Thoracic aorta (tissue), 2 donors: ENCODE measurements around the gene USP38. TPM values are rescaled to one million over a fixed set of nuclear protein-coding genes. Genes with fewer than 3 reads are reported as not detected.
"Not testable (repeated sequence)": the region's sequence is repeated elsewhere in the genome, so short reads cannot be mapped to it uniquely, and the experiment has no call there.

Experiments
- ATAC-seq: fragments of 150-250 bp; one replicate; pipeline ENCODE4 v1.8.0; 2017; ENCODE audit warnings: low read depth; ENCODE audit not compliant: insufficient number of reproducible peaks, low FRiP score
- DNase-seq: peaks from one replicate; pipeline ENCODE4 v3.0.0-alpha.2; 2020; ENCODE audit warnings: low spot score
- H3K27ac ChIP-seq, 2 donors: fragments of 200-600 bp; sonication (generic); 1 replicate in 1 of 2; 2 replicates in 1 of 2; pipeline ENCODE4 v1.5.1; 2016; ENCODE audit warnings: mild to moderate bottlenecking in 2 of 2, moderate library complexity in 2 of 2
- H3K27me3 ChIP-seq: fragments of 200-600 bp; sonication (generic); replicated peaks from 2 replicates; pipeline ENCODE4 v1.6.0; 2016; ENCODE audit warnings: mild to moderate bottlenecking; ENCODE audit not compliant: insufficient read depth
- H3K36me3 ChIP-seq: fragments of 200-600 bp; sonication (generic); one replicate; pipeline ENCODE4 v1.5.1; 2016
- H3K4me1 ChIP-seq, 2 donors: fragments of 200-600 bp; sonication (generic); 1 replicate in 1 of 2; 2 replicates in 1 of 2; pipeline versions ENCODE4 v1.5.1 to v1.6.0; 2016; ENCODE audit warnings: low read depth in 2 of 2, mild to moderate bottlenecking in 1 of 2; ENCODE audit not compliant: control insufficient read depth in 1 of 2
- H3K4me3 ChIP-seq: fragments of 200-600 bp; sonication (generic); 2 replicates; pipeline ENCODE4 v1.5.1; 2016; ENCODE audit warnings: mild to moderate bottlenecking
- H3K9me3 ChIP-seq: fragments of 200-600 bp; sonication (generic); 2 replicates; pipeline ENCODE4 v1.5.1; 2016
- CTCF ChIP-seq: fragments of 200-600 bp; sonication (generic); IDR thresholded peaks from one replicate; pipeline ENCODE4 v1.5.1; 2019; ENCODE audit warnings: antibody characterized with exemption
- total RNA-seq, 2 donors: library from RNA; depleted of rRNA; stranded (reverse); fragments of >200 nt; gene quantifications; one replicate each; pipeline versions ENCODE4 v1.1.0 to v1.2.3, GENCODE V29; 2016

The USP38 gene
- total RNA-seq, 2 donors from 2014 or later, result 20.7 to 22.9 TPM

GRCh38 chr4:143156853-143157252, 27.9 kb upstream of the USP38 start:
- Histone ChIP-seq H3K4me3 (no peak overlapping the region), H3K9me3 (peaks cover 37% of the 10 kb centered on the region), H3K27me3 (no peaks in the 10 kb centered on the region), H3K4me1 (no peaks in the 10 kb centered on the region), H3K36me3 (no peaks in the 10 kb centered on the region), H3K27ac (no peak overlapping the region)
- TF ChIP-seq CTCF, result no peak
- ATAC-seq (no peak), DNase-seq (no peak)

- H3K4me3 ChIP-seq, result no peak overlapping the region
- no peaks in the 10 kb centered on the region for H3K27me3 ChIP-seq
- H3K9me3 ChIP-seq, result no peaks in the 10 kb centered on the region
- no peaks in the 10 kb centered on the region for H3K36me3 ChIP-seq
- H3K4me1 ChIP-seq, result no peaks in the 10 kb centered on the region
- DNase-seq (no peak), ATAC-seq (no peak)
- no peak for TF ChIP-seq CTCF
- no peak overlapping the region for H3K27ac ChIP-seq
Observed at GRCh38 chr4:143163614-143164013, 21.1 kb upstream of the USP38 start.

GRCh38 chr4:143166722-143167121, 18.0 kb upstream of the USP38 start:
- not testable (repeated sequence) for H3K27ac ChIP-seq, H3K27me3 ChIP-seq, H3K9me3 ChIP-seq, DNase-seq, H3K4me1 ChIP-seq, H3K4me3 ChIP-seq, H3K36me3 ChIP-seq, ATAC-seq

GRCh38 chr4:143178923-143179322, 5.8 kb upstream of the USP38 start:
- no peaks in the 10 kb centered on the region for H3K27me3 ChIP-seq
- TF ChIP-seq CTCF, result no peak
- no peak overlapping the region for H3K4me3 ChIP-seq
- H3K36me3 ChIP-seq, result no peaks in the 10 kb centered on the region
- peaks cover 5 to 19% of the 10 kb centered on the region in 2 donors for H3K4me1 ChIP-seq
- peaks cover 5% of the 10 kb centered on the region for H3K9me3 ChIP-seq
- ATAC-seq (no peak), DNase-seq (no peak)
- no peak overlapping the region for H3K27ac ChIP-seq

GRCh38 chr4:143183513-143184216, 1.1 kb upstream of the USP38 start:
- Histone ChIP-seq H3K9me3 (no peaks in the 10 kb centered on the region), H3K36me3 (no peaks in the 10 kb centered on the region), H3K4me1 (peaks cover 14 to 36% of the 10 kb centered on the region in 2 donors), H3K27me3 (no peaks in the 10 kb centered on the region), H3K27ac (peak overlapping the region; percentile 94 to 97), H3K4me3 (peak overlapping the region; percentile 92)
- ATAC-seq (no peak), DNase-seq (no peak)
- no peak for TF ChIP-seq CTCF

GRCh38 chr4:143184217-143184502, 557 bp upstream of the USP38 start:
- no peak for TF ChIP-seq CTCF
- Histone ChIP-seq H3K36me3 (no peaks in the 10 kb centered on the region), H3K4me3 (peak overlapping the region; percentile 92), H3K27me3 (no peaks in the 10 kb centered on the region), H3K9me3 (no peaks in the 10 kb centered on the region), H3K27ac (peak overlapping the region; percentile 94 to 97), H3K4me1 (peaks cover 19 to 41% of the 10 kb centered on the region in 2 donors)
- ATAC-seq (no peak), DNase-seq (no peak)
